GM21515 (cell line): ENCODE data around the gene ARHGAP45.

Experiments used
- ATAC-seq: cut with Tn5 transposase; IDR thresholded peaks from one replicate; pipeline ENCODE4 v1.9.1; 2021; ENCODE audit not compliant: unreplicated experiment

Gene ARHGAP45

GRCh38 chr19:1129535-1129934, 62.6 kb downstream of the ARHGAP45 start:
- ATAC-seq: no peak

- ATAC-seq: no peak
Observed at GRCh38 chr19:1130771-1131717, 64.1 kb downstream of the ARHGAP45 start.

DNA sequence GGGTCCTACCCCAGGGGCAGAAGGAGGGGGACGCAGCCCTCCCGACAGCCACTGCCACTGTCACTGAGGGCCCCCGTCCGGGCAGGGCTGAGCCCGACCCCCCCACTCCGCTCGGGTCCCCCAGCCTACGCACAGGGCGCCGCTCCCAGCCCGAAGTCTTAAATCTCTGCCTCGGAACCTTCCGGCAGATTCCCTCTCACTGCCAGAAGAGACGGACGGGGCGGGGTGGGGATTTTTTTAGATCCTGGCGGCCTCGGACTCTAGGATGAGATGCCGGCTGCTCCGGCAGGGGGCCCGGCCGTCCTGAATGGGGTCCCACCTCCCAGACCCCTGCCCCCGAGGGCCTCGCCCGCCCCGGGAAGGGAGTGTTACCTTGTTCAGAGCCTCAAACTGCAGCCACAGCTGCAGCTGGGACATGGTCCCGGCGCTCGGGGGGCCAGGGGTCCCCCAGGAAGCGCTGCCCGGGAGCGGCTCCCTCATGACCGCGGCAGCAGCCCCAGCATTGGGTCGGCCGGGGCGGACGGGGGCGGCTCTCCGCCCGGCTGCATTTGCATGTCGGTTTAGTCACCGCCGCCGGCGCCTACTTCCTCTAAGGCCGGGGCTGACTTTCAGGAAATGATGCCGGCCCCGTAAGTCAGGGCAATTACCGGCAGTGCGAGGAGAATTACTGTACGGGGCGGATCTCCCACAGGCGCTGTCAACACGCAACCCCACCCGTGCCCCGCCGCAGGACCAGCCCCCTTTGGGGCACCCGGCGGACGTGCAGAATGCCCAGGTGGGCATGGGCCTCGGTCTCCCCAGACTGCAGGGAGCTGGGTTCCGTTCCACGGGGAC, 65.0 kb downstream of the ARHGAP45 start:
- peak; percentile 42 for ATAC-seq

- peak; percentile 1 for ATAC-seq
Observed at GRCh38 chr19:1132552-1133383, 65.8 kb downstream of the ARHGAP45 start.

DNA sequence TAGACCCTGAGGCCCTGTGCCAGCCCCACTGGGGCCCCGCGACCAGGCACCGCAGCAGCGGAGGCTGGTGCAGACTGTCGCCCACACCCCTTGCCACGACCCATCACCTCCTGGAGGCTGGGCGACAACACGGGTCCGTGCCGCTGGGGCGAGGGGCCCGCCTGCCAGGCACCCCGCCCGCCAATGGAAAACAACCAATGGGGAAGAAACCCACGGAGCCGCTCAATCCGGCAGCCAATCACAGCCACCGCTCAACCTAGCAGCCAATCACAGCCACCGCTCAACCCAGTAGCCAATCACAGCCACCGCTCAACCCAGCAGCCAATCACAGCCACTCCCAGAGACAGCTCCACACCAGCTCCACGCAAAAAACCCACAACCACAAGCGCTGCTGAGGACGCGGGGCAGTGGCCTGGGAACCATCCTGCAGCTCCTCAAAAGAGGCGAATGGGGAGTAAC, 66.5 kb downstream of the ARHGAP45 start:
- no peak for ATAC-seq

- no peak for ATAC-seq
Observed at GRCh38 chr19:1134431-1134830, 67.5 kb downstream of the ARHGAP45 start.

GRCh38 chr19:1135454-1135853, 68.5 kb downstream of the ARHGAP45 start:
- no peak for ATAC-seq

DNA sequence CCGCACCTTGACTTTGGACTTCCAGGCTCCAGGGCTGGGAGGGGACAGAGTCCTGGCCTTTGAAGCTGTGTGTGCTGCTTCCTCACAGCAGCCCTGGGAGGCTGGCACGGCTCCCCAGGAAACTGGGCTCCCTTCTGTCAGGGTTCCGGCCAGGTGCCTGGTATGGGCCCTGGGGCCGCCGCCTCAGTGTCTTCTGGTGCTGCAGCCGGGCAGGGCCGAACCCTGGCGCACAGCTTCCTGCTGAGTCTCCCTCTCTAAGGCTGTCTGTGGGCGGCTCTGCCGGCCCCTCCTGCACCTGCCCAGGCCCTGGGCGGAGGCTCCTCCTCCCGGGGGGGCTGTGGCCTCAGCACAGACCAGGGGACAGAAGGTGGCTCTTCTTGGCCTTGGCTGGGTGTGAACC, 69.2 kb downstream of the ARHGAP45 start:
- no peak for ATAC-seq
